ENCODE measurements around the gene OR51S1. TPM values are rescaled to one million over a fixed set of nuclear protein-coding genes. Genes with fewer than 3 reads are reported as not detected.
"Not testable (repeated sequence)": the region's sequence is repeated elsewhere in the genome, so short reads cannot be mapped to it uniquely, and the experiment has no call there.

The OR51S1 gene
- total RNA-seq, 1 donor from 2014 or later: not detected

- Mint-ChIP-seq H3K9me3 (no peaks in the 10 kb centered on the region), H3K27ac (no peak within 1 kb of the TSS), H3K4me1 (no peaks in the 10 kb centered on the region), H3K4me3 (no peak within 1 kb of the TSS), H3K27me3 (ENCODE audit: low read depth) (peaks cover 7% of the 10 kb centered on the region), H3K36me3 (no peaks in the 10 kb centered on the region)
- DNase-seq (ENCODE audit: low spot score in 2 of 2, unreplicated experiment in 2 of 2): no peak
- TF ChIP-seq CTCF (IDR thresholded peaks at IDR 0.05; ENCODE audit: unreplicated experiment): no peak
These were observed 44.7 kb downstream of the OR51S1 start, which contains the start of gene OR52R1 for GRCh38 chr11:4804280-4804679. TSS of gene OR52R1 (minus strand) at chr11:4804380. CDS start at chr11:4804380, 0 bp downstream.

GRCh38 chr11:4801316-4801715 lies 47.7 kb downstream of the OR51S1 start:
- not testable (repeated sequence) for H3K4me3 Mint-ChIP-seq; DNase-seq (ENCODE audit: low spot score in 2 of 2, unreplicated experiment in 2 of 2); H3K27ac Mint-ChIP-seq; H3K27me3 Mint-ChIP-seq (ENCODE audit: low read depth); H3K4me1 Mint-ChIP-seq; H3K36me3 Mint-ChIP-seq; H3K9me3 Mint-ChIP-seq

GRCh38 chr11:4798427-4799183 lies 50.4 kb downstream of the OR51S1 start:
- H3K4me1 Mint-ChIP-seq: no peaks in the 10 kb centered on the region
- no peak for TF ChIP-seq CTCF (IDR thresholded peaks at IDR 0.05; ENCODE audit: unreplicated experiment)
- peaks cover 9% of the 10 kb centered on the region for H3K27me3 Mint-ChIP-seq (ENCODE audit: low read depth)
- H3K27ac Mint-ChIP-seq: no peak overlapping the region
- H3K4me3 Mint-ChIP-seq: no peak overlapping the region
- DNase-seq (ENCODE audit: low spot score in 2 of 2, unreplicated experiment in 2 of 2): no peak
- no peaks in the 10 kb centered on the region for H3K36me3 Mint-ChIP-seq
- no peaks in the 10 kb centered on the region for H3K9me3 Mint-ChIP-seq

Other genes starting within 250 kb of the OR51S1 start
- 20.2 to 23.3 TPM (median 21.4 TPM) in 3 replicates for gene TRIM68, start 241.0 kb downstream of the OR51S1 start, total RNA-seq
- not detected in 3 replicates for gene OR51D1, start 211.7 kb downstream of the OR51S1 start, total RNA-seq
- not detected in 3 replicates for gene OR51E1, start 205.2 kb downstream of the OR51S1 start, total RNA-seq
- 0.11 TPM in 1 of 3 replicates, not detected in the others for gene OR51E2, start 151.4 kb downstream of the OR51S1 start, total RNA-seq
- gene MMP26, start 144.4 kb downstream of the OR51S1 start, total RNA-seq: not detected in 3 replicates
- not detected in 3 replicates for gene OR51F1, start 79.3 kb downstream of the OR51S1 start, total RNA-seq
- gene OR52R1, start 44.8 kb downstream of the OR51S1 start, total RNA-seq: not detected in 3 replicates
- gene OR51F2, start 27.9 kb downstream of the OR51S1 start, total RNA-seq: not detected in 3 replicates
- not detected in 3 replicates for gene OR51T1, start 32.7 kb upstream of the OR51S1 start, total RNA-seq
- not detected in 3 replicates for gene OR51A7, start 54.6 kb upstream of the OR51S1 start, total RNA-seq
- not detected in 3 replicates for gene OR51G2, start 70.1 kb upstream of the OR51S1 start, total RNA-seq
- not detected in 3 replicates for gene OR51G1, start 75.1 kb upstream of the OR51S1 start, total RNA-seq
- not detected in 3 replicates for gene OR51A4, start 98.4 kb upstream of the OR51S1 start, total RNA-seq
- not detected in 3 replicates for gene OR51A2, start 106.5 kb upstream of the OR51S1 start, total RNA-seq
- gene OR51L1, start 145.6 kb upstream of the OR51S1 start, total RNA-seq: not detected in 3 replicates
- gene OR52J3, start 197.3 kb upstream of the OR51S1 start, total RNA-seq: not detected in 3 replicates
- gene OR52E2, start 210.4 kb upstream of the OR51S1 start, total RNA-seq: not detected in 3 replicates
- gene OR52E1, start 220.4 kb upstream of the OR51S1 start, total RNA-seq: not detected in 3 replicates

Measured in mesothelial cell of epicardium (in vitro differentiated cells).